ENCODE results near the gene FSHR. TPM values are rescaled to one million over a fixed set of nuclear protein-coding genes. Genes with fewer than 3 reads are reported as not detected.

Gene FSHR
- total RNA-seq, 1 donor from 2014 or later: not detected

DNA sequence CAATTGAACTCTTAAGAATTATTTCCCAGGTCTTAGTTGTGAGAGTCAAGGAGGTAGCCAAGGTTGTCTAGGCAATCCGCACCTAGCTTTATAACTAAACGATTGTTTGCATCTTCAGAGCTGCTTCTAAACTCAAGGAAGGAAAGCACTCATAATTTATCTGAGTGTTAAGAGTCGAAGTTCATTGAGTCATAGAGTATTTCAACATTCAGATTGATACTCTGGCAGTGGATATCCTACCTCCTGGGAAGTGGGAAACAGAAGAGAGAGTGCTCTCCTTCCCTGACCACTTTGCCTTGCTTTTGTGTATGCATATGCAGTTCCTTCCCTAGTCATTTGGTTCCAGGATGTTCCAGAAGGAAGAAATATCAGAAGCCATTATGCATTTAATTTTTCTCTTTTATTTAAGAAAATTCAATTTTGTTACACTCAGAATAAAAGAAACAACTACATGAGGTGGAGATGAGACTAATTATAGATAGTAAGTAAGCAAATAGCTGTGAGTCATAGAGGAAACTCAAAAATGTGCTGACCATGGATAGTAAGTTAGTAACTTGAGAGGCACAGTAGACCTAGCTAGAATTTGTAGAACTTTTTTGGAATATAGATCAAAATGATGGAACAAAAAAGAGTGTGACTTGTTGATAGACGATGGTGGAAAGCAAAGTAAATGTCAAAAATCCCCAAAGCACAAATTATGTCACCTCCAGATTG is 35.4 kb upstream of the FSHR start:
- no peaks in the 10 kb centered on the region for H3K36me3 Mint-ChIP-seq (ENCODE audit: unreplicated experiment)
- H3K9me3 Mint-ChIP-seq (ENCODE audit: unreplicated experiment): no peaks in the 10 kb centered on the region
- H3K27me3 Mint-ChIP-seq (ENCODE audit: unreplicated experiment): no peaks in the 10 kb centered on the region
- no peak overlapping the region for H3K4me3 Mint-ChIP-seq (ENCODE audit: unreplicated experiment)
- H3K27ac Mint-ChIP-seq (ENCODE audit: unreplicated experiment): no peak overlapping the region
- H3K4me1 Mint-ChIP-seq (ENCODE audit: unreplicated experiment): no peaks in the 10 kb centered on the region
- TF ChIP-seq, protein P1, sequence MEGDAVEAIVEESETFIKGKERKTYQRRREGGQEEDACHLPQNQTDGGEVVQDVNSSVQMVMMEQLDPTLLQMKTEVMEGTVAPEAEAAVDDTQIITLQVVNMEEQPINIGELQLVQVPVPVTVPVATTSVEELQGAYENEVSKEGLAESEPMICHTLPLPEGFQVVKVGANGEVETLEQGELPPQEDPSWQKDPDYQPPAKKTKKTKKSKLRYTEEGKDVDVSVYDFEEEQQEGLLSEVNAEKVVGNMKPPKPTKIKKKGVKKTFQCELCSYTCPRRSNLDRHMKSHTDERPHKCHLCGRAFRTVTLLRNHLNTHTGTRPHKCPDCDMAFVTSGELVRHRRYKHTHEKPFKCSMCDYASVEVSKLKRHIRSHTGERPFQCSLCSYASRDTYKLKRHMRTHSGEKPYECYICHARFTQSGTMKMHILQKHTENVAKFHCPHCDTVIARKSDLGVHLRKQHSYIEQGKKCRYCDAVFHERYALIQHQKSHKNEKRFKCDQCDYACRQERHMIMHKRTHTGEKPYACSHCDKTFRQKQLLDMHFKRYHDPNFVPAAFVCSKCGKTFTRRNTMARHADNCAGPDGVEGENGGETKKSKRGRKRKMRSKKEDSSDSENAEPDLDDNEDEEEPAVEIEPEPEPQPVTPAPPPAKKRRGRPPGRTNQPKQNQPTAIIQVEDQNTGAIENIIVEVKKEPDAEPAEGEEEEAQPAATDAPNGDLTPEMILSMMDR (IDR thresholded peaks at IDR 0.05): no peak
- no peak for DNase-seq (ENCODE audit: extremely low spot score, unreplicated experiment)

DNA sequence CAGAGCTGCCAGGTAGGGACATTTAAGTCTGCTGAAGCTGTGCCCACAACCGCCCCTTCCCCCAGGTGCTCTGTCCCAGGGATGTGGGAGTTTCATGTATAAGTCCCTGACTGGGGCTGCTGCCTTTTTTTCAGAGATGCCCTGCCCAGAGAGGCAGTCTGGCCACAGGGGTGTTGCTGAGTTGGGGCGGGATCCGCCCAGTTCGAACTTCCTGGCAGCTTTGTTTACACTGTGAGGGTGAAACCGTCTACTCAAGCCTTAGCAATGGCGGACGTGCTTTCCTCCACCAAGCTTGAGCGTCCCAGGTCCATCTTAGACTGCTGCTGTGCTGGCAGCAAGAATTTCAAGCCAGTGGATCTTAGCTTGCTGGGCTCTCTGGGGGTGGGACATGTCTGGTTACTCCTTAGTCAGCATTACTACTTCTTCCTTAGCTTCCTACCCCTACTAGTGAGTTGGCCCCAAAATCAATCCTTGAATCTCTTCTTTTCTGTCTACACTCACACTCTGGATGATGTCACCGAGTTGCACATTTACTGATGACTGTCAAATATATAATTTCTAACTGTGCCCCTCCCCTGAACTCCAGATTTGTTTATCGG is 31.8 kb upstream of the FSHR start:
- no peak for DNase-seq (ENCODE audit: extremely low spot score, unreplicated experiment)
- H3K4me1 Mint-ChIP-seq (ENCODE audit: unreplicated experiment): no peaks in the 10 kb centered on the region
- no peaks in the 10 kb centered on the region for H3K27me3 Mint-ChIP-seq (ENCODE audit: unreplicated experiment)
- H3K27ac Mint-ChIP-seq (ENCODE audit: unreplicated experiment): no peak overlapping the region
- H3K9me3 Mint-ChIP-seq (ENCODE audit: unreplicated experiment): peaks cover 10% of the 10 kb centered on the region
- no peaks in the 10 kb centered on the region for H3K36me3 Mint-ChIP-seq (ENCODE audit: unreplicated experiment)
- TF ChIP-seq, protein P1 (IDR thresholded peaks at IDR 0.05): no peak
- H3K4me3 Mint-ChIP-seq (ENCODE audit: unreplicated experiment): no peak overlapping the region

DNA sequence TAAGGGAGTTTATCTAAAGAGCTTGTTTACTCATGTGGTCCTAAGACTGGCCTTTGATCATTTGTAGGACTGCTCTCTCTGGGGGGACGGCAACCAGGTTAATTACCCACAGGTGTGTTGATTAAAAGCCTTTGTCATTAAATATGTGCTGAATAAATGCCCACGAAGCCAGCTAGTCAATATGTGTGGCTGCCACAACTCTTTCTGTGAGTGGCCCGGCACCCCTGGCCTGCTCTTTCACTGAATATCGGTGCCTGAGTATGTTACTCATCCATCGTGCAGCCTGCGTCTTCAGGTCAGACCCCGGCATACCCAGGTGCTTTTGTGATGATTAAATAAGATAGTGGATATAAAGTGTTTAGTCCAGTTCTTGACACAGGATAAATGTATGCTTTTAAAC is 24.3 kb upstream of the FSHR start:
- DNase-seq (ENCODE audit: extremely low spot score, unreplicated experiment): no peak
- TF ChIP-seq, protein P1 (IDR thresholded peaks at IDR 0.05): no peak
- Mint-ChIP-seq H3K4me1 (ENCODE audit: unreplicated experiment) (no peaks in the 10 kb centered on the region), H3K9me3 (ENCODE audit: unreplicated experiment) (peaks cover 7% of the 10 kb centered on the region), H3K27ac (ENCODE audit: unreplicated experiment) (no peak overlapping the region), H3K4me3 (ENCODE audit: unreplicated experiment) (no peak overlapping the region), H3K27me3 (ENCODE audit: unreplicated experiment) (no peaks in the 10 kb centered on the region), H3K36me3 (ENCODE audit: unreplicated experiment) (no peaks in the 10 kb centered on the region)

DNA sequence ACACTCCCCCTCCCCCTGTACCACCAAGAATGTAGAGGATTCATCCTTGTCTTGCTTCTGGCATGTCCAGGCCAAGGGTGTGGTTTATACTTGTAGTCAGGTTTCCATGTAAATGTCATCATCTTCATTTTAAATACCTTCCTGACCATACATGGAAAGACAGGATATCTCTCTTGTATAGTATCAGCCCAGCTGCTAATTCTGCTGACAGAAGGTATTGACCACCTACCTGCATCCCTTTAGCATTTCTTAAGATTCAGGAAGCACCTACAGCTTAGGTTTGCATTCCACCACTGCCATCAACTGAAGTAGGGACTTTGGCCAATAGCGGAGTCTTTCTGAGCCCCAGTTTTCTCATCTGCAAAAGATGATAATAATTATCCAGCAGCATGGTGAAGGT is 22.9 kb upstream of the FSHR start:
- peaks cover 4% of the 10 kb centered on the region for H3K9me3 Mint-ChIP-seq (ENCODE audit: unreplicated experiment)

DNA sequence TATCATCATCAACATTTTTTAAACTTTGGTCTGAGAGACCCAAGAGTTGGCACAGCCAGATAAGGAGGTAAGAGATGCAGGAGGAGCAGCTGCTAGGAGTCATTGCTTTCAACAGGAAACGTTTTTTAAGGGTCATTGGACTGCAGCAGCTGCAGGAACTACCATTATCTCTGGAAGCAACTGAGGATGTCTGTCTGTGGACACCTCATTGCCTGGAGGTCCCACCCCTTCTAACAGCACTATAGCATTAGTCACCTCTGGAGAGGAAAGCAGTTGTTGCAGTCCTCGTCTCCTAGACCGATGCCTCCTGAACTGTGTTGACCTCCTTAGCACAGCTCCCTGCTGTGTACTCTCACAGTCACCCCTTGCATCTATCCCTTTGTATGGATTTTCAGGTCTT is 21.5 kb upstream of the FSHR start:
- Mint-ChIP-seq H3K27me3 (ENCODE audit: unreplicated experiment) (no peaks in the 10 kb centered on the region), H3K4me3 (ENCODE audit: unreplicated experiment) (no peak overlapping the region), H3K27ac (ENCODE audit: unreplicated experiment) (no peak overlapping the region), H3K9me3 (ENCODE audit: unreplicated experiment) (peaks cover 4% of the 10 kb centered on the region), H3K36me3 (ENCODE audit: unreplicated experiment) (no peaks in the 10 kb centered on the region), H3K4me1 (ENCODE audit: unreplicated experiment) (no peaks in the 10 kb centered on the region)
- DNase-seq (ENCODE audit: extremely low spot score, unreplicated experiment): no peak
- TF ChIP-seq, protein P1 (IDR thresholded peaks at IDR 0.05): no peak

More for the DNA sequence above, 22.9 kb upstream of the FSHR start:
- TF ChIP-seq, protein P1 (IDR thresholded peaks at IDR 0.05): no peak
- H3K27me3 Mint-ChIP-seq (ENCODE audit: unreplicated experiment): no peaks in the 10 kb centered on the region
- no peak overlapping the region for H3K4me3 Mint-ChIP-seq (ENCODE audit: unreplicated experiment)
- no peaks in the 10 kb centered on the region for H3K36me3 Mint-ChIP-seq (ENCODE audit: unreplicated experiment)
- no peak overlapping the region for H3K27ac Mint-ChIP-seq (ENCODE audit: unreplicated experiment)
- no peak for DNase-seq (ENCODE audit: extremely low spot score, unreplicated experiment)
- no peaks in the 10 kb centered on the region for H3K4me1 Mint-ChIP-seq (ENCODE audit: unreplicated experiment)

Measured in osteocyte (in vitro differentiated cells).